Karpas-422 (cell line): Measurements from ENCODE around the gene UBL4A. TPM values are rescaled to one million over a fixed set of nuclear protein-coding genes. Genes with fewer than 3 reads are reported as not detected.
A peak's percentile ranks its signal among the peaks of the same experiment; 100 is the strongest.

ENCODE experiments used
- DNase-seq: peaks from one replicate; pipeline ENCODE4 v3.0.0-alpha.2; 2015
- H2AFZ ChIP-seq: fragments of 200-600 bp; sonication (generic); 2 replicates; pipeline ENCODE4 v1.6.1; 2014; ENCODE audit warnings: antibody characterized with exemption, low read length, mixed read lengths
- H3K27ac ChIP-seq: fragments of 200-600 bp; sonication (generic); 2 replicates; pipeline ENCODE4 v1.5.1; 2014; ENCODE audit warnings: mild to moderate bottlenecking, low read length, moderate library complexity
- H3K27me3 ChIP-seq: fragments of 200-600 bp; sonication (generic); 2 replicates; pipeline ENCODE4 v1.6.1; 2014; ENCODE audit warnings: low read length, mixed read lengths
- H3K36me3 ChIP-seq: fragments of 200-600 bp; sonication (generic); 2 replicates; pipeline ENCODE4 v1.6.1; 2014; ENCODE audit warnings: low read length, mixed read lengths; ENCODE audit not compliant: insufficient read depth
- H3K4me1 ChIP-seq: fragments of 200-600 bp; sonication (generic); 2 replicates; pipeline ENCODE4 v1.6.1; 2014; ENCODE audit warnings: mild to moderate bottlenecking, low read length, mixed read lengths
- H3K4me2 ChIP-seq: fragments of 200-600 bp; sonication (generic); 2 replicates; pipeline ENCODE4 v1.6.1; 2014; ENCODE audit warnings: low read length, low read depth, mild to moderate bottlenecking; ENCODE audit not compliant: poor library complexity, severe bottlenecking
- H3K4me3 ChIP-seq: fragments of 200-600 bp; sonication (generic); 2 replicates; pipeline ENCODE4 v1.5.1; 2014; ENCODE audit warnings: mild to moderate bottlenecking, antibody characterized with exemption, low read length, mixed read lengths
- H3K79me2 ChIP-seq: fragments of 200-600 bp; sonication (generic); 2 replicates; pipeline ENCODE4 v1.6.1; 2014; ENCODE audit warnings: mild to moderate bottlenecking, low read length, mixed read lengths
- H3K9ac ChIP-seq: fragments of 200-600 bp; sonication (generic); 2 replicates; pipeline ENCODE4 v1.6.0; 2014; ENCODE audit warnings: low read length
- H3K9me2 ChIP-seq: fragments of 200-600 bp; sonication (generic), shearing (Covaris generic); replicated peaks from 2 replicates; pipeline ENCODE4 v1.6.0; 2014; ENCODE audit warnings: mild to moderate bottlenecking, low read length, moderate library complexity; ENCODE audit not compliant: insufficient read depth
- H3K9me3 ChIP-seq: fragments of 300-700, 200-600 bp; sonication (generic); 2 replicates; pipeline ENCODE4 v1.6.1; 2014; ENCODE audit warnings: low read length, mixed read lengths
- H4K20me1 ChIP-seq: fragments of 200-600 bp; sonication (generic); 2 replicates; pipeline ENCODE4 v1.6.1; 2014; ENCODE audit warnings: mild to moderate bottlenecking, antibody characterized with exemption, low read length, low read depth; ENCODE audit not compliant: insufficient read depth
- total RNA-seq: library from RNA; depleted of rRNA; stranded (reverse); fragments of >200 nt; shearing (Covaris generic); gene quantifications from 2 replicates; pipeline ENCODE4 v1.2.3, GENCODE V29; 2014; ENCODE audit warnings: low replicate concordance

The UBL4A gene
- total RNA-seq, 1 experiment from 2014 or later, result 30.4 TPM

- Histone ChIP-seq H4K20me1 (no peaks in the 10 kb centered on the region), H2AFZ (no peak overlapping the region), H3K27me3 (no peaks in the 10 kb centered on the region), H3K9ac (no peak overlapping the region), H3K4me3 (no peak overlapping the region), H3K27ac (no peak overlapping the region), H3K9me3 (no peaks in the 10 kb centered on the region), H3K4me1 (peaks cover 13% of the 10 kb centered on the region), H3K4me2 (no peak overlapping the region), H3K79me2 (peaks cover 11% of the 10 kb centered on the region), H3K36me3 (no peaks in the 10 kb centered on the region), H3K9me2 (no peaks in the 10 kb centered on the region)
- DNase-seq, result no peak
Measured at GRCh38 chrX:154446430-154446829, 40.0 kb downstream of the UBL4A start.

GRCh38 chrX:154445776-154446175 lies 40.6 kb downstream of the UBL4A start:
- no peak overlapping the region for H3K4me3 ChIP-seq
- H3K9me2 ChIP-seq, result no peaks in the 10 kb centered on the region
- DNase-seq, result no peak
- no peak overlapping the region for H3K4me2 ChIP-seq
- no peak overlapping the region for H3K9ac ChIP-seq
- H3K79me2 ChIP-seq, result peaks cover 11% of the 10 kb centered on the region
- H3K4me1 ChIP-seq, result peaks cover 13% of the 10 kb centered on the region
- no peaks in the 10 kb centered on the region for H4K20me1 ChIP-seq
- H3K9me3 ChIP-seq, result no peaks in the 10 kb centered on the region
- H3K36me3 ChIP-seq, result no peaks in the 10 kb centered on the region
- no peaks in the 10 kb centered on the region for H3K27me3 ChIP-seq
- no peak overlapping the region for H3K27ac ChIP-seq
- no peak overlapping the region for H2AFZ ChIP-seq

DNA sequence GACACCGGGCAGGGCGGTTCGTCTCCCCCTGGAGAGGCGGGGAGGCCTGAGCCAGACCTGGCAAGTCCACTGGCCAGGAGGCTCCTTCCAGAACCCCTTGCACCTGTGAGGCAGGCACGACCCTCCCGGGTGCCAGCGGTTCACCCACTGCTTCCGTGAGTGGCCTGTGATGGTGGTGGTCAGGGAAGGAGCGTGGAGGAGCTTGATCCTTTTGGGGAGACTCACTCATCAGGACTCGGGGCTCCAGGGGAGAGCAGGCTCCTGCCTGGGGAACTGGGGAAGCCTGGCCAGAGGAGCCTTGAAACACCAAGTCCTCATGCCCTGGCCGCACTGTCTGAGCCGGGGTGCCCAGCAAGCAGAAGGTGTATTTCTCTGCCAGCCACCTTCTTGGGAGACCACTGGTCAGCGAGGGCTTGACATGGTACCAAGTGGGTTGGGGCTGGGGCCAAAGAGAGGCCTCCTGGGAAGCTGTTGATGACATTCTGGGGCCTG lies 41.6 kb downstream of the UBL4A start:
- H3K9ac ChIP-seq, result peak overlapping the region; percentile 88
- peak overlapping the region; percentile 75 for H3K4me3 ChIP-seq
- peaks cover 11% of the 10 kb centered on the region for H3K79me2 ChIP-seq
- H3K9me3 ChIP-seq, result no peaks in the 10 kb centered on the region
- H3K27ac ChIP-seq, result no peak overlapping the region
- H3K27me3 ChIP-seq, result no peaks in the 10 kb centered on the region
- no peaks in the 10 kb centered on the region for H3K9me2 ChIP-seq
- H3K4me2 ChIP-seq, result peak overlapping the region; percentile 78
- H3K36me3 ChIP-seq, result no peaks in the 10 kb centered on the region
- no peak for DNase-seq
- H4K20me1 ChIP-seq, result no peaks in the 10 kb centered on the region
- peaks cover 13% of the 10 kb centered on the region for H3K4me1 ChIP-seq
- H2AFZ ChIP-seq, result no peak overlapping the region

- Histone ChIP-seq H2AFZ (no peak within 1 kb of the TSS), H3K9me2 (no peaks in the 10 kb centered on the region), H4K20me1 (no peaks in the 10 kb centered on the region), H3K9me3 (no peaks in the 10 kb centered on the region), H3K27me3 (no peaks in the 10 kb centered on the region), H3K4me2 (peak within 1 kb of the TSS; percentile 78), H3K79me2 (peaks cover 11% of the 10 kb centered on the region), H3K27ac (no peak within 1 kb of the TSS; the same call in 1 of the 2 replicates), H3K4me1 (peaks cover 13% of the 10 kb centered on the region), H3K36me3 (no peaks in the 10 kb centered on the region), H3K9ac (peak within 1 kb of the TSS; percentile 88), H3K4me3 (peak within 1 kb of the TSS; percentile 75)
- DNase-seq, result peak; percentile 84
Measured at GRCh38 chrX:154443992-154444754, 42.2 kb downstream of the UBL4A start, which contains the start of gene FAM50A. FAM50A (plus strand) TSS chrX:154444141; CDS start chrX:154444236, 95 bp downstream.

GRCh38 chrX:154443479-154443910 lies 42.9 kb downstream of the UBL4A start:
- H3K9me2 ChIP-seq, result no peaks in the 10 kb centered on the region
- H3K36me3 ChIP-seq, result no peaks in the 10 kb centered on the region
- no peak overlapping the region for H2AFZ ChIP-seq
- no peaks in the 10 kb centered on the region for H3K27me3 ChIP-seq
- peak overlapping the region; percentile 50 for H3K9ac ChIP-seq
- peaks cover 16% of the 10 kb centered on the region for H3K4me1 ChIP-seq
- peaks cover 6% of the 10 kb centered on the region; the same call in 1 of the 2 replicates for H4K20me1 ChIP-seq
- no peaks in the 10 kb centered on the region for H3K9me3 ChIP-seq
- DNase-seq, result peak; percentile 55
- peak overlapping the region; percentile 66 for H3K4me2 ChIP-seq
- H3K4me3 ChIP-seq, result peak overlapping the region; percentile 55; the same call in 1 of the 2 replicates
- H3K27ac ChIP-seq, result no peak overlapping the region; the same call in 1 of the 2 replicates
- H3K79me2 ChIP-seq, result peaks cover 17% of the 10 kb centered on the region

DNA sequence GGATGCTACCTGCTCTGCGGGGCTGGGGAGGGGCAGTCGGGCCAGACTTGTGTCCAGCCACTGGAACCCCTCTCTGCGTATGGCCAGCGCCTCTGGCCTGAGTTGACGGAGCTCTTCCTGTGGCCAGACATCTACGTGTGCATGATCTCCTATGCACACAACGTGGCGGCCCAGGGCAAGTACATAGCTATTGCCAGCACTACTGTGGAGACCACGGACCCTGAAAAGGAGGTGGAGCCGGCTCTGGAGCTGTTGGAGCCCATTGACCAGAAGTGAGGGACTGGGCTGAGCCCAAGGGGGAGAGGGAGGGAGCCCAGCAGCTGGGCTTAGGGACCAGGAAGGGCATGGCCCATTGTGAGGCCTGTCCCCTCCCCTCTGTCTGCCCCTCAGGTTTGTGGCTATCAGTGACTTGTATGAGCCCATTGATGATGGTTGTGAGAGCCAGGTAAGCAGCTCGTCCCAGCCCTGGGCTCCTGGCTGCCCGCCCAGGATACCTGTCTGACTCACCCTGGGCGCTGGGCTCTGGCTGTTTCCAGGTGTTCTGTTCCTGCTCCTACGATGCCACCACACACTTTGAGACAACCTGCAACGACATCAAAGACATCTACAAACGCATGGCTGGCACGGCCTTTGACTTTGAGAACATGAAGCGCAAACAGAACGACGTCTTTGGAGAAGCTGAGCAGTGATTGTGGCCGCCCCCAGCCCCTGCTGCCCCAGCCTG lies 44.3 kb downstream of the UBL4A start:
- no peaks in the 10 kb centered on the region for H3K9me2 ChIP-seq
- no peaks in the 10 kb centered on the region for H3K27me3 ChIP-seq
- no peak overlapping the region for H3K4me2 ChIP-seq
- no peak overlapping the region for H2AFZ ChIP-seq
- H3K79me2 ChIP-seq, result peaks cover 30% of the 10 kb centered on the region
- H3K4me1 ChIP-seq, result peaks cover 22% of the 10 kb centered on the region
- no peak overlapping the region for H3K27ac ChIP-seq
- no peak overlapping the region for H3K9ac ChIP-seq
- DNase-seq, result no peak
- no peaks in the 10 kb centered on the region for H3K36me3 ChIP-seq
- H4K20me1 ChIP-seq, result peaks cover 7% of the 10 kb centered on the region; the same call in 1 of the 2 replicates
- H3K9me3 ChIP-seq, result no peaks in the 10 kb centered on the region
- no peak overlapping the region for H3K4me3 ChIP-seq

DNA sequence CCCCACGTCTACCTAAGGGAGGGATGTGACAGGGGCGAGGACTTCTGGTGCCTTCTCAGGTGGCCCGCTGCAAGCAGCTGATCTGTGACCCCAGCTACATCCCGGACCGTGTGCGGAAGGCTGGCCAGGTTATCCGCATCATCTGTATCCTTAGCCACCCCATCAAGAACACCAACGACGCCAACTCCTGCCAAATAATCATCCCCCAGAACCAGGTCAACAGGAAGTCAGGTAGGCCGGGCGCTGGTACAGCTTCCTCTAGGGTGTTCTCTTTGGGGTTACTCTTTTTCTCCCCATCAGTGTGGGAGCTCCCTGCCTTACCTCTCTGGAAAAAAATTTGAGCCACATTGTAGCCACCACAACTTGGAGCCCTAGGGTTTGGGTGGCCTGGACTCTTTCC lies 44.9 kb downstream of the UBL4A start:
- Histone ChIP-seq H3K27me3 (no peaks in the 10 kb centered on the region), H3K9me2 (no peaks in the 10 kb centered on the region), H3K79me2 (peaks cover 31% of the 10 kb centered on the region), H3K27ac (no peak overlapping the region), H3K4me3 (no peak overlapping the region), H3K4me2 (no peak overlapping the region), H4K20me1 (peaks cover 7% of the 10 kb centered on the region; the same call in 1 of the 2 replicates), H2AFZ (no peak overlapping the region), H3K9me3 (no peaks in the 10 kb centered on the region), H3K4me1 (peaks cover 22% of the 10 kb centered on the region), H3K36me3 (no peaks in the 10 kb centered on the region), H3K9ac (no peak overlapping the region)
- no peak for DNase-seq
